ENCODE results near the gene DHCR7. TPM values are rescaled to one million over a fixed set of nuclear protein-coding genes. Genes with fewer than 3 reads are reported as not detected.

The DHCR7 gene
- polyA plus RNA-seq, 2 of the 4 experiments (the other 2 are of a cell fraction): 44.2 to 82.2 TPM

DNA sequence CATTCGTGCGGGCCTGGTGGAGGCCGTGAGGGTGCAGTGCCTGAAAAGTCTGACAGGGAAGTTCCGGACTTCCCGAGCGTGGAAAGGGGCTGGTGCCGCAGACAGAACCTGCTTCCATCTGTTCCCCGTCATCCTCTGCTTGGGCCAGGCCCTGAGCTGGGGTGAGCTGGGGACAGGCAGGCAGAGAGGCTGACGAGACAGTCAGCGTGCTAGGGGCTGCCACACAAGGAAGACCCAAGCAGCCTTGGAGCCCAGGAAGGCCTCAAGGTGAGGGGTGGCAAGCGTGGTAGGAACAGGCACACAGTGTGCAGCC, 30.3 kb upstream of the DHCR7 start:
- no peaks in the 10 kb centered on the region for H3K9me3 ChIP-seq
- ChIA-PET CTCF (interaction anchor here (0.9 kb wide), 1 partner anchor 8 kb away, joined by 3 read pairs; no protein-coding TSS in a partner anchor), POLR2A (interaction anchor here (0.7 kb wide), 1 partner anchor 360 kb away, joined by 4 read pairs; no protein-coding TSS in a partner anchor)
- TF ChIP-seq, protein P1, sequence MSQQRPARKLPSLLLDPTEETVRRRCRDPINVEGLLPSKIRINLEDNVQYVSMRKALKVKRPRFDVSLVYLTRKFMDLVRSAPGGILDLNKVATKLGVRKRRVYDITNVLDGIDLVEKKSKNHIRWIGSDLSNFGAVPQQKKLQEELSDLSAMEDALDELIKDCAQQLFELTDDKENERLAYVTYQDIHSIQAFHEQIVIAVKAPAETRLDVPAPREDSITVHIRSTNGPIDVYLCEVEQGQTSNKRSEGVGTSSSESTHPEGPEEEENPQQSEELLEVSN (IDR thresholded peaks at IDR 0.05; ENCODE audit: borderline replicate concordance, low read depth): no peak
- TF ChIP-seq ZNF302 (CRISPR knock-in tag; IDR thresholded peaks at IDR 0.05): no peak
- TF ChIP-seq, protein P2, sequence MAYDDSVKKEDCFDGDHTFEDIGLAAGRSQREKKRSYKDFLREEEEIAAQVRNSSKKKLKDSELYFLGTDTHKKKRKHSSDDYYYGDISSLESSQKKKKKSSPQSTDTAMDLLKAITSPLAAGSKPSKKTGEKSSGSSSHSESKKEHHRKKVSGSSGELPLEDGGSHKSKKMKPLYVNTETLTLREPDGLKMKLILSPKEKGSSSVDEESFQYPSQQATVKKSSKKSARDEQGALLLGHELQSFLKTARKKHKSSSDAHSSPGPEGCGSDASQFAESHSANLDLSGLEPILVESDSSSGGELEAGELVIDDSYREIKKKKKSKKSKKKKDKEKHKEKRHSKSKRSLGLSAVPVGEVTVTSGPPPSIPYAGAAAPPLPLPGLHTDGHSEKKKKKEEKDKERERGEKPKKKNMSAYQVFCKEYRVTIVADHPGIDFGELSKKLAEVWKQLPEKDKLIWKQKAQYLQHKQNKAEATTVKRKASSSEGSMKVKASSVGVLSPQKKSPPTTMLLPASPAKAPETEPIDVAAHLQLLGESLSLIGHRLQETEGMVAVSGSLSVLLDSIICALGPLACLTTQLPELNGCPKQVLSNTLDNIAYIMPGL (CRISPR knock-in tag; IDR thresholded peaks at IDR 0.05; ENCODE audit: borderline replicate concordance): no peak
- no peak for TF ChIP-seq GATA3 (IDR thresholded peaks at IDR 0.05; ENCODE audit: borderline replicate concordance)
- TF ChIP-seq KDM1A (IDR thresholded peaks at IDR 0.05; ENCODE audit: low read depth): no peak
- TF ChIP-seq HOXB5 (CRISPR knock-in tag; IDR thresholded peaks at IDR 0.05): no peak
- TF ChIP-seq NPAS2 (CRISPR knock-in tag; IDR thresholded peaks at IDR 0.05; ENCODE audit: borderline replicate concordance): no peak
- no peak for TF ChIP-seq CHD4 (IDR thresholded peaks at IDR 0.05; ENCODE audit: borderline replicate concordance)
- no peak for TF ChIP-seq CBX2 (IDR thresholded peaks at IDR 0.05; ENCODE audit: borderline replicate concordance, low read depth)
- no peak for TF ChIP-seq NFE2L2 (conservative IDR thresholded peaks at IDR 0.05; ENCODE audit: low read length)
- TF ChIP-seq, protein P3, sequence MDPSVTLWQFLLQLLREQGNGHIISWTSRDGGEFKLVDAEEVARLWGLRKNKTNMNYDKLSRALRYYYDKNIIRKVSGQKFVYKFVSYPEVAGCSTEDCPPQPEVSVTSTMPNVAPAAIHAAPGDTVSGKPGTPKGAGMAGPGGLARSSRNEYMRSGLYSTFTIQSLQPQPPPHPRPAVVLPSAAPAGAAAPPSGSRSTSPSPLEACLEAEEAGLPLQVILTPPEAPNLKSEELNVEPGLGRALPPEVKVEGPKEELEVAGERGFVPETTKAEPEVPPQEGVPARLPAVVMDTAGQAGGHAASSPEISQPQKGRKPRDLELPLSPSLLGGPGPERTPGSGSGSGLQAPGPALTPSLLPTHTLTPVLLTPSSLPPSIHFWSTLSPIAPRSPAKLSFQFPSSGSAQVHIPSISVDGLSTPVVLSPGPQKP (IDR thresholded peaks at IDR 0.05; ENCODE audit: low read depth, low read length): no peak
- TF ChIP-seq HEYL (CRISPR knock-in tag; IDR thresholded peaks at IDR 0.05): no peak
- no peak overlapping the region for H3K27ac ChIP-seq
- H3K4me1 ChIP-seq: no peaks in the 10 kb centered on the region
- FAIRE-seq: no peak
- DNase-seq (ENCODE audit: low read depth in 1 of 2, low spot score in 1 of 2): no peak
- ATAC-seq: no peak
- no peak overlapping the region for H3K4me3 ChIP-seq
- no peak overlapping the region for H3K4me2 ChIP-seq
- over 99% methylated on average over 11 of the region's 11 CpGs for WGBS (ENCODE audit: missing lambda C conversion rate)

DNA sequence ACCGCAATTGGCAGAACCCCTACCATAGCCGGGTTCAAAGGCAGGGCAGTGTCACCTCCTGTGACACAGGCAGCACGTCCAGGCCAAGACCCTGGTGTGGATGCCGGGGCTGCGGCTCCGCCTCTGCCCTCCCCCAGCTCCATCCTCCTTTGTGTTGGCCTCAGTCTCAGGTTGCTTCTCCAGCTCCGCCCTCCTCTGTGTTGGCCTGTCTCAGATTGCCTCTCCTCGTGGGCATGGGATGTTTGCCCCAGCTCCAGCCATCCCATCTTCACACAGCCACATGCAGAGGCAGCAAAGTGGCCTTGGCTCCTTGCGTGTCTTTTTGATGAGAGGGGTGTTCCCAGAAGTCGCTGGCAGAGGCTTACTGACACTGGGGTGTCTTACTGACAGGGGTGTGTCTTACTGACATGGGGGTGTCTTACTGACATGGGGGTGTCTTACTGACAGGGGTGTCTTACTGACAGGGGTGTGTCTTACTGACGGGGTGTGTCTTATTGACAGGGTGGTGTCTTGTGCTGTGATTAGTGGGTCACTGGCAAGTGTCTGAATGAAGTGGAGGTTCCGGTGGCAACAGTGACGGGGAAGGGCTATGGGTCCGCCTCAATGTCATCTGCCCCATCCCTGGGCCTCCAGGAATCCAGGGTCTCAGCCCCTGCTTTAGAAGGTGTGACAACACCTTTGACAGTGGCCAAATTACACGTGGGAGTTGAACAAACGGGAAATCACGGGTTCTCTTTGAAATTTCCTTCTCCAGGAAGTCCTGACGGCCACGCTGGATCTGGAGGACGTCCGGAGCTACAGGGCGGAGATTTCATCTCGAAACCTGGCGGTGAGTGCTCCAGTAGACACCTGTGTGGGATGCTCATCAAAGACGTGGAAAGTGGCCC, 29.7 kb upstream of the DHCR7 start:
- H3K4me1 ChIP-seq: no peaks in the 10 kb centered on the region
- ChIA-PET POLR2A (no interaction called here), CTCF (no interaction called here)
- DNase-seq (ENCODE audit: low read depth in 1 of 2, low spot score in 1 of 2) (no peak), FAIRE-seq (no peak), ATAC-seq (no peak)
- H3K9me3 ChIP-seq: no peaks in the 10 kb centered on the region
- H3K4me2 ChIP-seq: no peak overlapping the region
- no peak overlapping the region for H3K4me3 ChIP-seq
- TF ChIP-seq RARB (CRISPR knock-in tag; IDR thresholded peaks at IDR 0.05) (no peak), NR3C1 (IDR thresholded peaks at IDR 0.05) (no peak)
- WGBS (ENCODE audit: missing lambda C conversion rate): 90% methylated on average over 25 of the region's 25 CpGs
- H3K27ac ChIP-seq: no peak overlapping the region

DNA sequence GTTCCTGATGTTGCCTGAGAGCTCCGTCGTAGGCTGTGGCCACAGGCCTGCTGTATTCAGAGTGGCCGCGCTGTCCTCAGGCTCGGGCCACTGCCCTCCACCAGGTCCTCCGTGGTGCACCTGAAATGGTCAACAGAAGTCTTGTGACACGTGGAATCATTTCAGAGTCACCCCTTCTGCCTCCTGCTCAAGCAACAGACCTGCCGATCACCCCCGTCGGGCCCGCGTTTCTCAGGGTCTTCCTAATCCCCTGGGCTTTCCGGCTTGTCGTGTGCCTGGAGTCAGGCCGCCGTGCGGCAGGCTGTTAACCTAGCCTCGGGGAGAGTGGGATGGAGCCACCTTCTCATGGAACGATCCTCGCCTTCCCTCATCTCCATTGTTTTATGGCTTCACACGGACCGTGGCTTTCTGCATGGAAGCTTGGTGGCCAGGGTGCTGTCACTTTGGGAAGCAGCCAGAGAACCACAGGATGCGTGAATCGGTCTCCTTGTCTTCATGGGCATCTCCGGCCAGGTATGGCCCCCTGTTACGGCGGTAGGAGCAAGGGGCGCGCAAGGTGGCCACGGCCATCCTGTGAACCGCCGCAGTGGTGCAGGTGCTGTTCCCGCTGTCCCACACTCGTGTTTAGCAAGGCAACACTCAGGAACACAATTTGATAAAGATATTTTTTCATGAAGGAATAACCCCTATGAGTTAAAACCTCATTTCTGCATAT, 28.9 kb upstream of the DHCR7 start:
- Histone ChIP-seq H3K4me2 (no peak overlapping the region), H3K4me3 (no peak overlapping the region), H3K9me3 (no peaks in the 10 kb centered on the region), H3K27ac (no peak overlapping the region), H3K4me1 (no peaks in the 10 kb centered on the region)
- FAIRE-seq (no peak), DNase-seq (ENCODE audit: low read depth in 1 of 2, low spot score in 1 of 2) (no peak), ATAC-seq (no peak)
- WGBS (ENCODE audit: missing lambda C conversion rate): 91% methylated on average over 32 of the region's 34 CpGs
- CTCF ChIA-PET: no interaction called here
- TF ChIP-seq FOSL2 (IDR thresholded peaks at IDR 0.05): no peak
- TF ChIP-seq FOSL2 (CRISPR knock-in tag; IDR thresholded peaks at IDR 0.05): no peak
- TF ChIP-seq, protein P4, sequence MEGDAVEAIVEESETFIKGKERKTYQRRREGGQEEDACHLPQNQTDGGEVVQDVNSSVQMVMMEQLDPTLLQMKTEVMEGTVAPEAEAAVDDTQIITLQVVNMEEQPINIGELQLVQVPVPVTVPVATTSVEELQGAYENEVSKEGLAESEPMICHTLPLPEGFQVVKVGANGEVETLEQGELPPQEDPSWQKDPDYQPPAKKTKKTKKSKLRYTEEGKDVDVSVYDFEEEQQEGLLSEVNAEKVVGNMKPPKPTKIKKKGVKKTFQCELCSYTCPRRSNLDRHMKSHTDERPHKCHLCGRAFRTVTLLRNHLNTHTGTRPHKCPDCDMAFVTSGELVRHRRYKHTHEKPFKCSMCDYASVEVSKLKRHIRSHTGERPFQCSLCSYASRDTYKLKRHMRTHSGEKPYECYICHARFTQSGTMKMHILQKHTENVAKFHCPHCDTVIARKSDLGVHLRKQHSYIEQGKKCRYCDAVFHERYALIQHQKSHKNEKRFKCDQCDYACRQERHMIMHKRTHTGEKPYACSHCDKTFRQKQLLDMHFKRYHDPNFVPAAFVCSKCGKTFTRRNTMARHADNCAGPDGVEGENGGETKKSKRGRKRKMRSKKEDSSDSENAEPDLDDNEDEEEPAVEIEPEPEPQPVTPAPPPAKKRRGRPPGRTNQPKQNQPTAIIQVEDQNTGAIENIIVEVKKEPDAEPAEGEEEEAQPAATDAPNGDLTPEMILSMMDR (IDR thresholded peaks at IDR 0.05): no peak
- no peak for TF ChIP-seq HOXB13 (CRISPR knock-in tag; IDR thresholded peaks at IDR 0.05; ENCODE audit: low read depth)
- no peak for TF ChIP-seq ZNF302 (CRISPR knock-in tag; IDR thresholded peaks at IDR 0.05)
- TF ChIP-seq, protein P2 (CRISPR knock-in tag; IDR thresholded peaks at IDR 0.05; ENCODE audit: borderline replicate concordance): no peak
- TF ChIP-seq POLR2A (IDR thresholded peaks at IDR 0.05; ENCODE audit: low read length): no peak
- no peak for TF ChIP-seq SMC3 (IDR thresholded peaks at IDR 0.05)
- POLR2A ChIA-PET: no interaction called here
